Measurements from ENCODE around the gene BUD13. TPM values are rescaled to one million over a fixed set of nuclear protein-coding genes. Genes with fewer than 3 reads are reported as not detected.

The BUD13 gene
- total and polyA plus RNA-seq, 9 of the 15 experiments (the other 6 are each of a cell fraction or from before 2014, with no cell fraction given) = 9.5 to 34.1 (median 27.1) TPM

GRCh38 chr11:116787786-116788486 is 15.1 kb upstream of the BUD13 start, which contains the start of gene ZPR1 (continued):
- TF ChIP-seq TFE3 (CRISPR knock-in tag; IDR thresholded peaks at IDR 0.05) (no peak), GABPA (tag; conservative IDR thresholded peaks at IDR 0.05; ENCODE audit: low read depth) (peak; percentile 95), ZNF232 (CRISPR knock-in tag; IDR thresholded peaks at IDR 0.05) (no peak), PCBP1 (IDR thresholded peaks at IDR 0.05; ENCODE audit: low read depth, low read length, poor library complexity, severe bottlenecking) (peak; percentile 84), MCM5 (IDR thresholded peaks at IDR 0.05; ENCODE audit: low read depth) (no peak), BCL6 (CRISPR knock-in tag; IDR thresholded peaks at IDR 0.05) (no peak), ZBTB7A (IDR thresholded peaks at IDR 0.05; ENCODE audit: borderline replicate concordance, control insufficient read depth, low read depth, low read length) (peak; percentile 55; the same call in 1 of the 2 replicates), MBD2 (IDR thresholded peaks at IDR 0.05; ENCODE audit: borderline replicate concordance, low read depth) (peak; percentile 54; the same call in 1 of the 2 replicates), THRA (IDR thresholded peaks at IDR 0.05) (no peak), TCF7 (IDR thresholded peaks at IDR 0.05; ENCODE audit: borderline replicate concordance) (no peak), TFAP4 (CRISPR knock-in tag; IDR thresholded peaks at IDR 0.05; ENCODE audit: borderline replicate concordance) (peak; percentile 100), KLF1 (tag; IDR thresholded peaks at IDR 0.05) (no peak), E2F3 (CRISPR knock-in tag; IDR thresholded peaks at IDR 0.05) (no peak), ZNF589 (CRISPR knock-in tag; IDR thresholded peaks at IDR 0.05; ENCODE audit: low read depth) (no peak), ZNF436 (CRISPR knock-in tag; IDR thresholded peaks at IDR 0.05) (no peak), RFX7 (CRISPR knock-in tag; IDR thresholded peaks at IDR 0.05) (no peak), HCFC1 (IDR thresholded peaks at IDR 0.05; ENCODE audit: low read depth, low read length) (peak; percentile 56), MTA1 (IDR thresholded peaks at IDR 0.05; ENCODE audit: borderline replicate concordance) (no peak), ZNF140 (CRISPR knock-in tag; IDR thresholded peaks at IDR 0.05) (no peak), TEAD4 (IDR thresholded peaks at IDR 0.05; ENCODE audit: low read length) (no peak), TEAD4 (CRISPR knock-in tag; IDR thresholded peaks at IDR 0.05; ENCODE audit: borderline replicate concordance) (no peak), BRF1 (IDR thresholded peaks at IDR 0.05; ENCODE audit: borderline replicate concordance, extremely low read depth, insufficient read length) (no peak)
- TF ChIP-seq, protein P1, sequence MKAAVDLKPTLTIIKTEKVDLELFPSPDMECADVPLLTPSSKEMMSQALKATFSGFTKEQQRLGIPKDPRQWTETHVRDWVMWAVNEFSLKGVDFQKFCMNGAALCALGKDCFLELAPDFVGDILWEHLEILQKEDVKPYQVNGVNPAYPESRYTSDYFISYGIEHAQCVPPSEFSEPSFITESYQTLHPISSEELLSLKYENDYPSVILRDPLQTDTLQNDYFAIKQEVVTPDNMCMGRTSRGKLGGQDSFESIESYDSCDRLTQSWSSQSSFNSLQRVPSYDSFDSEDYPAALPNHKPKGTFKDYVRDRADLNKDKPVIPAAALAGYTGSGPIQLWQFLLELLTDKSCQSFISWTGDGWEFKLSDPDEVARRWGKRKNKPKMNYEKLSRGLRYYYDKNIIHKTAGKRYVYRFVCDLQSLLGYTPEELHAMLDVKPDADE (conservative IDR thresholded peaks at IDR 0.05; ENCODE audit: control insufficient read depth, low read depth, low read length) = peak; percentile 92
